ELF-1 (cell line): ENCODE results near the gene VIPR2.
A peak's percentile ranks its signal among the peaks of the same experiment; 100 is the strongest.

Experiments used
- DNase-seq: peaks from one replicate; pipeline ENCODE4 v3.0.0-alpha.2; 2016; ENCODE audit warnings: low read depth, low spot score

Gene VIPR2

GRCh38 chr7:159027056-159027788, 117.4 kb downstream of the VIPR2 start:
- peak; percentile 60 for DNase-seq

DNA sequence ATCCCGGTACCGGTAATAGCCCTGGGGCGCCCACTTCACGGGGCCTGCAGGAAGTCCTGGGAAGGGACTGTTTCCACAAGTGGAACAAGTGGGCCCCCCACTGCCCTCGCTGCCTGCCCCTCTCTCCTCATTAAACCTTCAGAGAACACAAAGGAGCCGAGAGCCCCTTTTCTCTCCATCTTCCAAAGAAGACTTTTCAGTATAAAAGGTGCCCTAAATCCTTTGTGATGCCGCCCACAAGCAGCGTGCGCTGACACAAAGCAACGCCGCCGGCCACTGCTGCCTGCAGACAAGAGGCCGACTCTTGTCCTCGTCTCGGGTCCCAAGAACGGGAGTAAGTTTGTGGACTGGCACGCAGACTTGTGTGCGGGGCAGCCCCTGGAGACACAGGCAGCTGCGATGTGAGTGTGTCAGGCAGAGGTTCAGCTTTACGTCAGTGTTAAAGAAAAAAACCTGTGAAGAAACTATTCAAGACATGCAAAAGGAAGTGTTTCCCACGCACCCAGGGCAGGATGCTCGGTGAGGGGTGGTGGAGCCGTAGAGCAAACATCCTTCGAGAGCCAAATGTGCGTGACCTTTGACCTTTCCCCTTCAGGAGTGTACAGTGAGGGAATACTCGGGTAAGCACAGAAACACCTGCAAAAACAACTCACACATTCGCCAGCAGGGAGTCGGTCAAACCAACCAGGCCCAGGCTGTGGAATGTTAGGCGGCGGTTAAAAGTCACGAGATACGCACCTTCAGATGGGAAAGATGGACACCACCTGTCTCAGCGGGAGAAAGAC, 118.2 kb downstream of the VIPR2 start:
- DNase-seq: peak; percentile 52

DNA sequence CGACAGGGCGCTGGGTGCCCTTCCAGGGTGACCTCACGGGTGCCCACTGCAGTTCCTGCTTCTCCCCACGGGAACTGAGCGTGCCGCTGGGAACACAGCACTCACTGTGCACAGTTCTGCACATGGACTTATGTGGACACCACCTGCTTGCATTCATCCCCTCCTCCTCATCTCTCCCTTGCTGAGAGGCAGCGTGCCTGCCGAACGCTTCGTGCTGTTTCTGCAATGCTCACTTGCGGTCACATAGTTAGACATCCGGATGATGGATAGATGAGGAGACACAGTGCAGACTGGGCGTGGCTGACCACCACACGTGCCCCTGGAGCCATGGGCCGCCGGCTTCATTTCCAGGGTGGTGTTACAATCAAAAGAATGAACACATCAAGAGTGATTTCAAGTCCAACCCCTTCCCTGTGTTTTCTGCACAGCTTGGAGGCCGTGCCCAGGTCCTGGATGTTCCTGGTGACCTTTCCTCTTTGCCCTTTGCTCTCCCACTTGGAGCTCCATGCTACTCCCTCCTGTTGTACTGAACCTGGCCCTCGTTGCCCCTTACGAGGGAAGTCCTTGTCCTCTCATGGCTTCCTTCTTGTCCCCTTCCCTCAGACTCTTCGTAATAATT, 119.4 kb downstream of the VIPR2 start:
- no peak for DNase-seq

GRCh38 chr7:159024280-159024951, 120.3 kb downstream of the VIPR2 start:
- no peak for DNase-seq

GRCh38 chr7:159023746-159024145, 120.9 kb downstream of the VIPR2 start:
- DNase-seq: no peak

- no peak for DNase-seq
Measured at GRCh38 chr7:159023206-159023605, 121.5 kb downstream of the VIPR2 start.

DNA sequence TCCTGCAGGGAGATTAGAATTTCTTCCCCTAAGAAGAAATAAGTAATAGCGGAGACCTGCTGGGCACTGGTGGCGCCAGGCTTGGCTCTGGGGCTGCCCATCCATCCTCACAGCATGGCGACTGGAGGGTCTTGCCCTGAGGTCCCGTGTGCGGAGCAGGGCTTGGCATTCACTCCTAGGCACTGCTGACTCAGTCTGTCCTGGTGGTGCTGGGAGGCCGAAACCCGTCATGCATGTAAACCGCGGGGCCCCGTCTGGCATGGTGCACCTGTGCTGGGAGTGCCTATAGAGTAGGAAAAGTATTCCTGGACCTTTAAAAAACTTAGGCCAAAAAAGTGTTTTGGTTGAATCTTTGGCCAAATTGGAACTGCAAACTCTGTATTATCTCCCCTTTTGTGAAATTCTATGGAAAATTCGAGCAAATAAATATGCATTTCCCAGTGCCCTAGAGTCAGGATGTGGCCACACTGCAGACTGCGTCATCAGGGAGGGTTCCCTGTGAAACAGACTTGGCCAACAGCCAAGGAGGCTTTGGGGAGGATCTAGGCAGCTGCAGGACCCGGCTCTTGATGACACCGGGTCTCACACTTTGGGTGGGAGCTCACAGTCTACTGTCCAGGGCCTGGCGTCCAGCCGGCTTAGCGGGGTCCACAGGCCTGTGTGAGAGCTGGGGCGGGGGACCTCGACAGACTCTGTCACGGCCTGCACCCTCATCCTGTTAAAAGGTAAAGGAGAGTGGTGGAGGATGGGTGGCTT, 122.3 kb downstream of the VIPR2 start:
- no peak for DNase-seq

DNA sequence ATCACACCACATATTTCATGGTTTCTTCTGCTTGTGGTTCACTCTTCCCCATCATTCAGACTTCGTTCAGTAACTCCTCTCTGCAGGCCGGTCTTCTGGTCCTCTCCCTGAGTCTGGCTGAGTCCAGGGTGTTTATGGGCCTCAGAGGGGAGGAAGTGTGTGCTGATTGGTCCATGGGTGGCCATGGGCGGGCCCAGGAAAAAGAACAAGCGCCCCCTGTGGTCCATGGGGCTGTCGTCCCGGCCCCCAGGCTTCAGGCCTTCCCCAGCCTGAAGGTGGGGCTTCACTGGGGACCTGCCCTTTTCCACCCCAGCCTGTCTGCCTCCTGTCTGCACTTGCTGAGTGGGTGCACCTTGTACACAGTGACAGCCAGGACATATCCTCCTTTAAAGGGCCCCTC, 123.7 kb downstream of the VIPR2 start:
- no peak for DNase-seq

GRCh38 chr7:159019111-159019510, 125.6 kb downstream of the VIPR2 start:
- no peak for DNase-seq

GRCh38 chr7:159017741-159018140, 126.9 kb downstream of the VIPR2 start:
- no peak for DNase-seq

DNA sequence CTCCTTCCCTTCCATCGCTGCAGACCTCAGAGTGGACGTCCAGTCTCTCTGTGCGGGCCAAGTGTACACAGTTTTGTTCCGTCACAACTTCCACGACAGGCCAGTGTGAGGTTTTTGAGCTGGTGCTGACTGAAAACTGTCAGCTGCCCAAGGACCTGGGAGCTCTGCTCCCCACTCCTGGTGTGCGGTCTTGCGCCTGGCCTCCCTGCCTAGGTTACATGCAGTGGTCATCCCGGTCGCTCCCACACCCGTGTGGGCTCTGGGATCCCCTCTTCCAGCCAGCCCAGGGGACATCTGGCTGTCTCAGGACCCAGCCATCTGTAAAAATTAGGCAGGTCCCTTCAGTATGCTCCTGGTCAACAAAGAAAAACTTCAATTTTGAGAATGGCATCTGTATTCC, 127.5 kb downstream of the VIPR2 start:
- DNase-seq: no peak

- DNase-seq: no peak
Measured at GRCh38 chr7:159016591-159016990, 128.1 kb downstream of the VIPR2 start.

- DNase-seq: peak; percentile 74
Measured at GRCh38 chr7:159015454-159016410, 128.9 kb downstream of the VIPR2 start.

- DNase-seq: no peak
Measured at GRCh38 chr7:159015081-159015453, 129.6 kb downstream of the VIPR2 start.

DNA sequence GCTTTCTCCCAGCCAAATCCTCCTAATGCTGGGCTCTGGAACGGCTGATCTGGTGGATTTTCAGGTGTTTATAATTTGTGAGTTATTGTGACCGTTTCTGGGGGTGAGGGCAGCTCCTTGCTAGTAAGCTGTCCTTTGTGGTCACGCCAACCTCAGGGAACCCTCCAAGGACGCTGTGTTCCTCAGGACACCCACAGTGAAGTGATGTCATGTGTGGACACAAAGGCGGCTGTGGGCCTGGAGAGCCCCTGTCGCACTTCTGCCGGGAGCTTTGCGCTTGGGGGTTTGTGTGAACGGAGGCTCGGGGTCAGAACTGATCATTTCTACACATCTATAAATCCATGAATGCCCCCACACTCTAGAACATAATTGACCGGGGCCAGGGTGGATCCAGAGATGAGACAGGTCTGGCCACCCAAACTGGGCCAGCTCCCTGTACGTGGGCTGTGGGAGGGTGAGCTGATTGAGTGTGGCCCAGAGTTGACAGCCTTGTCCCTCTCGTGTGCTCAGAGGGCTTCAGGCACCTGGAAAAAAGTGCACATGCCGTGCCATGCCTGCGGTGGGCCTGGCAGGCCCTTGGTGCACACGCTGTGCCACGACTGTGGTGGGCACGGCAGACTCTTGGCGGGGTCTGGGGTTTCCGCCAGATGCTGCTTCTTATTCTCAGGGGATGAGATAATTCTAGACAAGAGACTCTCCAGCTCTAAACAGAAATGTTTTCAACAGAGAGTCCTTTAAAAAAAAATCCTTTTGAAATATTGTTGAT, 130.2 kb downstream of the VIPR2 start:
- DNase-seq: no peak

- DNase-seq: no peak
Measured at GRCh38 chr7:159013825-159014289, 130.8 kb downstream of the VIPR2 start.

DNA sequence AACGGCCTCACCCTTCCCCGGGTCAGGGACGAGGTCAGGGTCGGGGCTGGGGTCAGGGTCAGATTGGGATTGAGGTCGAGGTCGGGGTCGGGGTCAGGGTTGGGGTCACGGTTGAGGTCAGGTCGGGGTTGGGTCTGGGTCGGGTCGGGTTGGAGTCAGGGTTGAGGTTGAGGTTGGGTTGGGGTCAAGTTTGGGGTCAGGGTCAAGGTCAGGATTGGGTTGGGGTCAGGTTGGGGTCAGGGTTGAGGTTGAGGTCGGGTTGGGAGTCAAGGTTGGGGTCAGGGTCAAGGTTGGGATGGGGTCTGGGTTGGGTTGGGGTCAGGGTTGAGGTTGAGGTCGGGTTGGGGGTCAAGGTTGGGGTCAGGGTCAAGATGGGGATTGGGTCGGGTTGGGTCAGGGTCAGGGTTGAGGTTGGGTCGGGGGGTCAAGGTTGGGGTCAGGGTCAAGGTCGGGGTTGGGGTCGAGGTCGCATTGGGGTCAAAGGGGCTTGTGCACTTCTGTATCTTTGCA, 131.4 kb downstream of the VIPR2 start:
- no peak for DNase-seq

- no peak for DNase-seq
Measured at GRCh38 chr7:159012353-159013069, 132.2 kb downstream of the VIPR2 start.

- no peak for DNase-seq
Measured at GRCh38 chr7:159011722-159012022, 133.0 kb downstream of the VIPR2 start.
